NCI-H2196 treated with DMSO at 0.1 percent for 48 hours (cell line): ENCODE measurements around the gene HAVCR1.
"Not testable (repeated sequence)": the region's sequence is repeated elsewhere in the genome, so short reads cannot be mapped to it uniquely, and the experiment has no call there.

Experiments
- DNase-seq: peaks from one replicate; lab custom pipeline; 2025; ENCODE audit not compliant: unreplicated experiment; lab: John Stamatoyannopoulos, UW

The HAVCR1 gene

DNA sequence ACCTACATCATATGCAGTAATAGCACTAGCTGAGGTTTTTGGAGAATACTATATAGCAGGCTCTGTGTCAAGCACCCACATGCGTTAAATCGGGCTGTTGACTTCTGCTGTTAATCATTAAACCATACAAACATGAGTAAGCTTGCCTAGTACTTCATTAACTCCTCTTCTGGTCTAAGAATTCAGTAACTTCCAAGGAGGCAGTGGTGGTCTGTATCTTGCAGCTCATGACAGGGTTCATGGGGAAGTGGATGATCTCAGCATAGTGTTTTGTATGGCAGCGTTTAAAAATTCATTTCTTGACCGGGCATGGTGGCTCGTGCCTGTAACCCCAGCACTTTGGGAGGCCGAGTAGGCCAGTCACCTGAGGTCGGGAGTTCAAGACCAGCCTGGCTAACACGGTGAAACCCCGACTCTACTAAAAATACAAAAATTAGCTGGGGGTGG, at the start of gene HAVCR1:
HAVCR1 (minus strand) TSS at position 24 of the 447 bp plus-strand sequence. CDS start 1,173 bp downstream, outside the sequence.
- no peak for DNase-seq

DNA sequence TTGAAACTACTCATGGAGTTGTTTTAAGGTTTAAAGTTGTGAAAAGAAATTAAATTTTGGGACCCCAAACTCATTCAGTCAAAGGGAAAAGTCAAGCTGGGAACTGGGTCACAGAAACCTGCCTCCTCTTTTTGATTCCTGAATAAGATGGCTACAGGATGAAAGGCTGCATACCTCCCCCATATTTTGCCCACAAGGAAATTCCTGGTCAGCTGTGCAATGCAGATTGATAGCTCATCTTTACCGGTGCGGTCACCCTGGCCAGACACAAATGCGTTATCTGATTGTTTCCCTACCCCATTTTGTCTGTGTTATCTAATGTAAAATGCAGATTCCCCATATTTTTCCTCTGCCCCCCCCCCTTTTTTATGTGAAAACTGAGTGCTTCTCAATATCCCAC, 48.6 kb upstream of the HAVCR1 start:
- no peak for DNase-seq

DNA sequence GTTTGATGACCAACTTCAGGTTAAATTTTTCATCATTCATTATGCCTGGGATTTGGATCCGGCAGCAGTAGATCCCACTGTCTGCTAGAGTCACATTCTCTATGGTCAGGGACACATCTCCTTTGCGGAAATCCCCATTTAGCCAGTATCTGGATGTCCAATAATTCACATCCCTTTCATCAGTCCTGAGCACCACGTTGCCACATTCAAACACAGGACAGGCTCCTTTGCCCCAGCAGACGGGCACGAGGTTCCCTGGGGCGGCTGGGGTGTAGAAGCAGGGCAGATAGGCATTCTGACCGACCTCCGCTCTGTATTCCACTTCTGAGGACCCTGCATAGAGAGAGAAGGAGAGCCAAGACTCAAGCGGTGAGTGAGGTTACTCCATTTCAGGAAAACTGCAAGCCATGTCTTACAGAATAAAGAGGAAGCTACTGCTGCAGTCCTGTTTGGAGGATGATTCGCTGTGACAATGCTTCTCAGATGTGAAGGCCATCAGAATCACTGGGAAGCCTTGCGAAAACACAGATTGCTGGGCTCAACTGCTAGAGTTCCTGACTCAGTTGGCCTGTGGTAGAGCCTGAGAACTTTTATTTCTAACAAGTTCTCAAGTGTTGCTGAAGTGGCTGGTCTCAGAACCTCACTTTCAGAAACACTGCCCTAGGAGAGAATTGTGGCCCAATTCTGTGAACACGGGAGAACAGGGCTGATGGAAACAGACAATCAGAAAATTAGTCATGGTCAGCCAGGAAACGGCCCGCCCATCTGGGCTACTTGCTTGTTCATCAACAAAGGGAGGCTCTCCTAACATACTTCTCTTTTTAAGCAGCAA, 47.9 kb upstream of the HAVCR1 start:
- DNase-seq: no peak

DNA sequence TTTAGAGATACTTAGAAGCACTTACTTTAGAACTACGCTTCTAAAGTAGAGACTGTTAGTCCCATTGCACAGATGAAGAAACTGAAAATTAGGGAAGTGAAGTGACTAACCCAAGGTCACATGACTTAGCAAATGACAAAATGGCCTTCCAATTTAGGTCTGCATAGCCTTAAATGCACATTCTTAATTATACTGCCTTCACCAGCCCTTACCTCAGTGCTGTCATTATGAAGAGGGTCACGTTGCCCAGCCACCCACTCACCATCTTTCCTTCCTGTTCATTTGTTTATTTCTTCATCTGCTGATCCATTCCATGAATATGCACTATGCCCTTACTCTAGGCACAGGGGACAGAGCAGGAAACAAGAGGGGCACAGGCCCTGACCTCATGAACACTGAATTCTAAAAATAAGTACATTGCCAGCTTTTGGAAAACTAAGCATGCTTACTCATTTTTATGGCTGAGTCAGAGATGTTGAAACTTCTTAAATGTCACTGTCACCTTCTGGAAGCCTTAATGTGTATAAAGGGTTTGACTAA, 41.3 kb upstream of the HAVCR1 start:
- DNase-seq: no peak

DNA sequence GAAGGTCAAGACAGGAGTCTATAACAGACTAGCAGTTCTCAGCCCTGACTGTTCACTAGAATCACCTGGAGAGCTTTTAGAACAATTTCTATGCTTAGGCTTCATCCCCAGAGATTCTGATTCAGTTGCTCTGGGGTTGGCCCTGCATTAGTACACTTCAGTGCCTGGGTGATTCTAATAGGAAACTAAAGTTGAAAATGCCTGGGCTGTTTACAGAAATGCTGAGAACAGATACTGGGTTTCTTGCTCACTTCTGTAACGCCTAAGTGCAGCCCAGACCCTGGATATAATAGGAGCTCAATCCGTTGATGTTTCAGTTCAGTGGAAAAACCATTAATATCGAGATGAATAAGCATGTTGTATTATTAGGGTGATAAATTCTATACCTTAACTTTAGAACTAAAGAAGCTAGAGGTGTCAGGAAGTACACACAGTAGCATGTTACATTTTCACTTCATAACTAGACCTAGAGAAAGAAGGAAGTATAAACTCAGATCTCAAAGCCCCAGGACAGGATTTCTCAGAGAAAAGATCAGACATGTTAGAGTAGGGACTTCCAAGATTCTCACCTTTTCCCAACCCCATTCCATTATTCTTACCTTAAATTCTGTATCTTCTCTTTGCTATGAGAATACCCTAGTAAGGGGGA, 29.6 kb upstream of the HAVCR1 start:
- no peak for DNase-seq

DNA sequence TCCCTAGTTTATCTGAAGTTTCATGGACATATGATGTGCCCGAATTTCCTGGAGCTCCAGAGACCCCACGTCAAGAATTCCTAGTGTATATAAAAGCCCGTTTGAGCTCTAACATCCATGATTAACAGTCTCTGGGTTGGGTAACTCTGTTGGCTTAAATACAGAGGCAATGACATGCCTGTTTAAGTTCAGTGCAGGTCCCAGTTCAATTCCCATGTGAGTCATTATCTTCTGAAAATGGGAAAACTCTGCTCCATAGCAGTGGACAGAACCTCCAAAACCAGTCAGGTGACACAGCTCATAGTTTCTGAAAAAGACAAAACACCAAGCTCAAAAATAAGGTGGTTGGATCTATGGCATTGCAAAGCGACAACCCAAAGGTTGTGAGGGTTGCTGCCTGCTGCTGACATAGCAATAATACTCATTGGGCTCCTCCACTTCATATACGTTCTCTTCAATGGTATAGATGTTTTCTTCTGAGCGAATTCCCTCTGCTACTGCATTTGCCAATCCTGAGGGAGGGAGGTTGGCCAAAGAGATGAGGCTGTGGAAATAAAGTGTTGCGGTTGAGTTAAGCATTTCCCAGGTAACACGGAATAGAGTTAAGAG, 27.9 kb upstream of the HAVCR1 start:
- DNase-seq: no peak

DNA sequence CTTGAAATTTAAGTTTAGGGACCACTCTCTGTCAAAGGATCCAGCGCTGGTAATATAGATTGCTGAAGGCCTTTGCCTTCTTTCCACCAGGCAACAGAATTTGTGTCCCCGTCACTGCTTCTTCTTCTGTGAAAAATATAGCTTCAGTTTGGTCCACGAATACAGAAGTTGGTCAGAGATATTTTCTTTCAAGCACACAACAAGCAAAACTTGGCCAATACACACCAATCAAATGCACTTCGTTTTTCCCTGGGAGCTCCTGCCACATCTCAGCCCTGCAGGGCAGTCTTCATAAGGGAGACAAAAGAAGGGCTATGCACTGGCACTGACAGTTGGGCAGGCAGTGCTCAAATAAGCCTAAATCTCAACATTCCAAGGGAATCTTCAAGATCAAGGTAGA, 27.0 kb upstream of the HAVCR1 start:
- DNase-seq: no peak

DNA sequence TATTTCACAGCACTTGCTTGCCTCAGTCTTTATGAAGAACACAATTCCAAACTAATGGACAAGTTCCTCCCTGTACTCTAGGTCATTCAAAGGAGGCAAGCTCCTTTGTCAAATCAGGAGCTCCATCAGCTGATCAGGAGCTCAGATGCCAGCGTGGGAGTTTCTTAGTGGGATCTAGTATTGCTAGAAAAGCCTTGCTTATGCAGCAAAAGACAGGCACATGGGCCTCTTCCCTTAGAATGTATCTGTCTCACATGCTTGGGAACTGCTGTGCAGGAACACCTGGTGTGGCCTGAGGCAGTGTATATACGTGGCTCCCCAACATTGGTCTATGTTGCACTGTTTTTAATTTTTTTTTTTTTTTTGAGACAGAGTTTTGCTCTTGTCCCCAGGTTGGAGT, 21.4 kb upstream of the HAVCR1 start:
- no peak for DNase-seq

DNA sequence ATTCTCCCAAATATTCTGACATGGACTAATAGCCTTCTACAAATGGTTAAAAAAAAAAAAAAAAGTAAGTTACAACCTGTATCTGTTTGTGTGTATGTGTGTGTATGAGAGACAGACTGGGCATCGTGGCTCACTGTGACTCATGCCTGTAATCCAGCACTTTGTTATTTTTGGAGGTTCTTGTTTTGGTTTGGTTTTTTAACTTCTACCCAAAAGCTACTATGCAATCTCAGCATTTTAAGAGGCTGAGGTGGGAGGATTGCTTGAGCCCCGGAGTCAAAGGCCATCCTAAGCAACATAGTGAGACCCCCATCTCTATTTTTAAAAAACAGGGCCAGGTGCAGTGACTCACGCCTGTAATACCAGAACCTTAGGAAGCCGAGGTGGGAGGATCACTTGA, 17.6 kb upstream of the HAVCR1 start:
- DNase-seq: no peak

DNA sequence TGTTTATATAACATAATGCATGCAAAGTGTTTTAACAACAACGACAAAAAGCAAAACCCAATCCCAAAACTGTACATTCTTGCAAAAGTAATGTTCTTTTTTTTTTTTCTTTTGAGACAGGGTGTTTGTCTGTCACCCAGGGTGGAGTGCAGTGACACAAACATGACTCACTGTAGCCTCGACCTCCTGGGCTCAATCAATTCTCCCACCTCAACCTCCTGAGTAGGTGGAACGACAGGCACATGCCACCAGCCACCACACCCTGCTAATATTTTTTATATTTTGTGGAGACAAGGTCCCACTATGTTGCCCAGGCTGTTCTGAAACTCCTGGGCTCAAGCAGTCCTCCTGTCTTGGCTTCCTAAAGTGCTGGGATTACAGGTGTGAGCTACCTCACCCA, 13.6 kb upstream of the HAVCR1 start:
- DNase-seq: no peak

DNA sequence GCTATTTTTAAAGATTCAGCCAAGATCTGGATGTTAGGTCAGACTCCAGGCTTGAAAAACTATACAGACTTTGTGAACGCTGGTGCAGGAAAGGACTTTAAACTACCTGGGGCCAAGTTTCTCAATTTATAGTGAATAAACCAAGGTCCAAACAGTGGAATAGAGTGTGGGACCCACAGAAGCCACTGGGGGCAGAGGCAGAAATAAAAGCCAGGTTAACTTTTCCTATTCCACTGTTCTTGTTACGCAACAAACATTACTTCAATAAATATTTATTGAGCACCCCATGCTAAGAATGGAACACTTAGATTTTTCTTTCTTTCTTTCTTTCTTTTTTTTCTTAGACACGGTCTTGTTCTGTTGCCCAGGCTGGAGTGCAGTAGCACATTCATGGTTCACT, 11.0 kb upstream of the HAVCR1 start:
- DNase-seq: no peak

DNA sequence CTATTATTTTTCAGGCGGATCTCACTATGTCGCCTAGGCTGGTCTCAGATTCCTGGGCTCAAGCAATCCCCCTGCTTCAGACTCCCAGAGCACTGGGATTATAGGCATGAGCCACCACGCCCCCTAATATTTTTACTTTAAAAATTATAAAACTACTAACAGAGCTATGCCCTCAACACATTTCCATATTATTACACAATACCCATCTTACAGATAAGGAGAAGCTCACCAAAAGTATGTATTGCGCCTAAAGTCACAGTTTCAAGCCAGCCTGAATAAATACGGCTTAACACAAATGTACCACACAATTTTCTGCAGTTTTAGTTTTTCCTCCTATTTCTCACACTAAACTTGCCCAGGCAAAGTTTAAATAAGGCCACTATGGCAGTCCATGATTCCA, 9.9 kb upstream of the HAVCR1 start:
- no peak for DNase-seq

DNA sequence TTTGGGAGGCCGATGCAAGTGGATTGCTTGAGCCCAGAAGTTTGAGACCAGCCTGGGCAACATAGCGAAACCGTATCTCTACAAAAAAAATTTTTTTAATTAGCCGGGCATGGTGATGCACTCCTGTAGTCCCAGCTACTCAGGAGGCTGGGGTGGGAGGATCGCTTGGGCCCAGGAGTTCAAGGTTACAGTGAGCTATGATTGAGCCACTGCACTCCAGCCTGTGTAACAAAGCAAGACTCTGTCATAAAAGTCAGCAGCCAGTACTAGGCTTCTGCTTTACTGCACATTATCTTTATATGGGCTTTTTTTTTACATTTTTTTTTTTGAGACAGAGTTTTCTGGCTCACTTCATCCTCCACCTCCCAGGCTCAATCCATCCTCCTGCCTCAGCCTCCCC, 9.4 kb upstream of the HAVCR1 start:
- no peak for DNase-seq

DNA sequence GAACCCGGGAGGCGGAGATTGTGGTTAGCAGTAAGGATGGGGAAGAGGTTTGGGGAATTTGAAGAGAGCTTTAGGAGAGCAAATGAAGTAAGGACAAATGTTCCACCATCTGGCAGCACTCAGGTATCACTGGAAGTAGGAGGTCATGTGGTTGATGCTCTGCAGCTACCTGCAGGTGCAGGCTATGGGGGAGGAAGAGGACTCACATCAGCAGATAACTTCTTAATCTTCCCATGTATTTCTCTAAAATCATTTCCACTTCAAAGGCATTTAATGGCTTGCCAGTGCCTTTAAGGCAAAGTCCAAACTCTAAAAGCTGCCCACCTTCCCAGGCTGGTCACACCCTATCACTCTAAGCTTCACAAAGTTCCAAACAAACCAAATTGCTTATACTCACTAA, 8.1 kb upstream of the HAVCR1 start:
- no peak for DNase-seq

DNA sequence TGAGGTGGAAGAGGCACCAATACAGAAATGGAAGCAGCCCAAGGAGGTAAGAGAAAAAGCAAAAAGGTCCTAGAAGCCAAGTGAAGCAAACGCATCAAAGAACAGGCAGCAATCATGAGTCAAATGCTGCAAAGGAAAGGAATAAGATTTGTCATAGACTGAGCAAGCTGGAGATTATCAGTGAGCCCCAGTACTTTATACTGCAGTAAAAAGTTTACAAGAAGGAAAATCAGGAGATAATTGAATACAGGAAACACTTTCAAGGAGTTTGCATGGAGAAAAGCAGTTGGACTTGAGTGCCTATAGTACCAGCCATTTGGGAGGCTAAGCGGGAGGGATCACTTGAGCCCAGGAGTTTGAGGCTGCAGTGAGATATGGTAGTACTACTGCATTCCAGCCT, 7.2 kb upstream of the HAVCR1 start:
- DNase-seq: no peak

DNA sequence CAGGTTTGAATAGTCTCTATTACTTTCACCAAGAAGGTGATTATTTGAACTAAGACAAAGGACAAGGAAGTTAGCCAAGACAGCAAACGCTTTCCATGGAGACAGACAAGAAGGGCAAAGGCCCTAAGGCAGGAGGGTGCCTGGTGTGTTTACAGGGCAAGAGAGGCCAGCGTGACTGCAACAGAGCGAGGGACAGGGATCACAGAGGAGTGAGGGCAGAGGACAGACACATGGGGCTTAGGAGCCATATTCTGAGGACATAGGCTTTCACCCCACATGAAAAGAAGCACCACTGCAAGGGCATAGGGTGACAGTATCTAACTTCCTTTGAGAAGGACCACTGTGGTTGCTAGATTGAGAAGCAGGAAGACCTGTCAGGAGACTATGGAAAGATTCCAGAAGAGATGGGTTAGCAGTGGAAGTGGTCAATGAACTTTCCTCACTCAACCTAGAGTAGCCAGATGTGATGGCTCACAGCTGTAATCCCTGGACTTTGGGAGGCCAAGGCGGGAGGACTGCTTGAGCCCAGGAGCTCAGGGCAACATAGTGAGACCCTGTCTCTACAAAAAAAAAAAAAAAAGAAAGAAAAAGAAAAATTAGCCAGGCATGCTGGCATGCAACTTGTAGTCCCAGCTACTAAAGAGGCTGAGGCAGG, 5.0 kb upstream of the HAVCR1 start:
- no peak for DNase-seq

DNA sequence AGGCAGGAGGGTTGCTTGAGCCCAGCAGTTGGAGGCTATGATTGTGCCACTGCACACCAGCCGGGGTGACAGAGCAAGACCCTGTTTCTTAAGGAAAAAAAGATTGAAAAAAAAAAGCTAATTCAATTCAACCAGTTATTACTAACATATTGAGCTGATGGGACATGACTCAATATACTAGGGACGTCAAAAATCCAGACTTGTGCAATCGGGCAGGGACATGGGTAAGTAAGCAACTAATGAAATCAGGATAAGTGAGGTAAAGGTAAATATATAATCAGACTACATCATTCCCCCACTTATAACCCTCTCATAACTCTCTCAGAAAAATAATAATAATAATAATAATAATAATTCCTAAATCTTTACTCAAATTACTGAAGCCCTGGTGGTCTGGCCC, 975 bp upstream of the HAVCR1 start:
- no peak for DNase-seq

DNA sequence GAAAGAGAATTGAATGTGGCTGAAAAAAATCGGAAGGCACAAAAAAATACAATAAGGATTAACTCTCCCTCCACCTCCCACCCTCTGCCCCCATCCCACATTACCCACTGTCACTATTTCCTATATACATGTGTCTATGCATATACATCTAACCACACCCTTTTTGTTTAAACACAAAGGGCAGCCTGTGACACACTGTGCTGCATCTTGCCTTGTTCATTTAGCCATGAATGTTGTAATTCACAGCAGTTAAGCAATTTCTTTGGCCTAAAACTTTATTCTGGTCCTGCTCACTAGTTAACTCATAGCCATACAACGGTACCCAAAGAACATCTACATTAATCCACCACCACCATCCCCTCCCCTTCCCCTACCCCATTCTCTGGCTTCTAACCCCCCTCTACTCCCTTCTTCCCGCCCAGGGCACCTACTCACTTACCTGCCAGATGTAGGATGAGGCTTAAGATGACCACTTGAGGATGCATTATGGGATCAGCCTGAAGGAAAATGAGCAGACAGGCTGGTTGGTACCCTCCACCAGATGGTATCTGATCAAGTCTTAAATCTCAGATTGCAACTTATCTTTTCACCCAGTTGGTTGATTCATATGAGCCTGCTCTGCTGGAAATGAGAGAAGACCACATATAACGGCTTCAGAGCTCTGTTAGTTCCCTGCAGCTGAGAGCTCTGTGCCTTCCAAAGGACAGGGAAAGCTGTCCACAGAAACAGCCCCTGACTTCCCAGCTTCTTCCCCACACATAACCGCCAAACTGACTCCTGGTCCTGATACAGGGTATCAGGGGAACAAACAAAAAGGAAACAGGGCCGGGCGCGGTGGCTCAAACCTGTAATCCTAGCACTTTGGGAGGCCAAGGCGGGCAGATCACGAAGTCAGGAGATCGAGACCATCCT, 1.2 kb downstream of the HAVCR1 start:
- DNase-seq: no peak

DNA sequence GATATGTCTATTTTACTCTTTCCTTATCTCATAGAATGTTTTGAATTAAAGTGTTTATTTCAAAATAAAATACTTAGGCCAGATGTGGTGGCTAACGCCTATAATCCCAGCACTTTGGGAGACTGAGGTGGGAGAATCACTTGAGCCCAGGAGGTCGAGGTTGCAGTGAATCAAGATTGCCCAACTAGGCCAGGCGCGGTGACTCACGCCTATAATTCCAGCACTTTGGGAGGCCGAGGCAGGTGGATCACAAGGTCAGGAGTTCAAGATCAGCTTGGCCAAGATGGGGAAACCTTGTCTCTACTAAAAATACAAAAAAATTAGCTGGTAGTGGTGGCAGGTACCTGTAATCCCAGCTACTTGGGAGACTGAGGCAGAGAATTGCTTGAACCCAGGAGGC, 2.1 kb downstream of the HAVCR1 start:
- not testable (repeated sequence) for DNase-seq

DNA sequence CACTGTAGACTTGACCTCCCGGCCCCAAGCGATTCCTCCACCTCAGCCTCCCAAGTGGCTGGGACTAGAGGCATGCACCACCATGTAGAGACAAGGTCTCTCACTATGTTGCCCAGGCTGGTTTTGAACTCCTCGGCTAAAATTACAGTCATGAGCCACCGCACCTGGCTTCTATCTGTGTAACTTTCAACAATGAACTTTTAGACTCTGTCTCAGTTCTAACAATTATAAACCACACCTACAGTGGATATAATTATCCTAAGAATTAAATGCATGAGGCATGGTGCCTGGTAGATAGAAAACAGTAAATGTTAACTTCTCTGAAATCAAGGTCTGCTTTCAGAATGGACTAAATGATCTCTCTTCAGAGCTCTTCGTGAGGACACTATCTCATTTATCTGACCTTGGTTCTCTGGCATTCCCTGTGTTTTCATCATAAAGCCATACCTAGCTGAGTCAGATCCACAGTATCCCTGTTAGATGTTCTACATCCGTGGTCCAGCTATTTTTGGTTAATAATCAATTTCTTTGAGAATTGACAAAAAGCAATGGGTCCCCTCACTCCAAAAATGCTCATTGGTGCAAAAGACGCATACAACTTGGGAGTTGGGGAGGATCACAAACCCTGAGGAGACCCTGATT, 7.2 kb downstream of the HAVCR1 start:
- DNase-seq: no peak
